ENCODE measurements around the gene MARK2. TPM values are rescaled to one million over a fixed set of nuclear protein-coding genes. Genes with fewer than 3 reads are reported as not detected.

The MARK2 gene
- total and polyA plus RNA-seq, 2 of the 8 experiments (the other 6 are each of a cell fraction or from before 2014, with no cell fraction given): 19.3 to 58.5 TPM

DNA sequence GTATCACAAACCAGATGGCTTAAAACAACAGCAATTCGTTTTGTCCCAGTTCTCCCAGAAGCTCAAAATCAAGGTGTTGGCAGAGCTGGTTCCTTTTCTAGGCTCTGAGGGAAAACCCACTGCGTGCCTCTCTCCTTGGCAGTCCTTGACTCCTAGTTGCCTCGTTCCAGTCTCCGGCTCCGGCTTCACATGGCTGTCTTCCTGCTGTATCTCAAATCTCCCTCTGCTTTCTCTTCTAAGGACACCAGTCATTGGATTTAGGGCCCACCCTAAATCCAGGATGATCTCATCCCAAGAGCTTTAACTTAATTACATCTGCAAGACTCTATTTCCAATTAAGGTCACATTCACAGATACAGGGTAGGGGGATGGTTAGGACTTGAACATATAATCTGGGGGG, 90.7 kb downstream of the MARK2 start:
- no peak overlapping the region for H4K5ac ChIP-seq (ENCODE audit: insufficient read length, low read depth, low read length)
- H3K23me2 ChIP-seq (ENCODE audit: low read depth, low read length): no peaks in the 10 kb centered on the region
- H4K91ac ChIP-seq (replicated peaks; ENCODE audit: insufficient read length, low read length): no peak overlapping the region
- H2BK120ac ChIP-seq (replicated peaks; ENCODE audit: low read depth, low read length): no peak overlapping the region
- POLR2A ChIA-PET (ENCODE audit: partially characterized antibody): interaction anchor here (11.5 kb wide), 1 partner anchor 12 kb away, joined by 173 read pairs; the partner anchor contains the start of gene RCOR2
- no peak for DNase-seq (ENCODE audit: low read depth in 1 of 2, low spot score in 2 of 2)
- H2BK5ac ChIP-seq (ENCODE audit: low read depth, low read length): no peak overlapping the region
- no peak for FAIRE-seq
- H3K23ac ChIP-seq (ENCODE audit: insufficient read length): no peak overlapping the region
- H3K27ac ChIP-seq (ENCODE audit: low read depth, low read length): no peak overlapping the region
- no peak overlapping the region for H2BK20ac ChIP-seq (ENCODE audit: low read length)
- no peaks in the 10 kb centered on the region for H3K79me1 ChIP-seq (ENCODE audit: low read depth, low read length)
- H3K4me1 ChIP-seq (replicated peaks in 1 of 4; ENCODE audit: control insufficient read depth in 3 of 4, insufficient read depth in 4 of 4, low read length in 3 of 4): peaks cover 0 to 4% (median 0%) of the 10 kb centered on the region in 4 experiments; a peak in 1 of 7 replicates
- no peak overlapping the region for H2AFZ ChIP-seq (ENCODE audit: low read length)
- no peaks in the 10 kb centered on the region for H3K36me3 ChIP-seq (ENCODE audit: control insufficient read depth in 2 of 4, insufficient read depth in 4 of 4, low read length in 3 of 4)
- H3K14ac ChIP-seq (ENCODE audit: insufficient read length): no peak overlapping the region
- H3K79me2 ChIP-seq (ENCODE audit: control insufficient read depth in 1 of 2, insufficient read depth in 2 of 2, low read length in 2 of 2): no peaks in the 10 kb centered on the region
- peaks cover 0 to 8% (median 5%) of the 10 kb centered on the region in 4 experiments; a peak in 3 of 7 replicates for H3K27me3 ChIP-seq (replicated peaks in 1 of 4; ENCODE audit: control insufficient read depth in 3 of 4, extremely low read depth in 1 of 4, insufficient read depth in 3 of 4, low read length in 3 of 4)
- no peak overlapping the region; a peak in 1 of 7 replicates for H3K9ac ChIP-seq (replicated peaks in 1 of 4; ENCODE audit: extremely low read depth in 1 of 4, low read depth in 3 of 4, low read length in 3 of 4)
- H2AK5ac ChIP-seq (ENCODE audit: low read depth, low read length): no peak overlapping the region
- peak overlapping the region; percentile 31; the same call in 1 of the 2 replicates for H4K8ac ChIP-seq (ENCODE audit: extremely low read depth, insufficient read depth, low read length)
- H3K56ac ChIP-seq (replicated peaks; ENCODE audit: insufficient read length, low read depth, low read length): no peak overlapping the region
- H3K4me2 ChIP-seq (ENCODE audit: insufficient read depth in 1 of 2, low read depth in 2 of 2, low read length in 2 of 2): no peak overlapping the region
- no peaks in the 10 kb centered on the region for H3K9me3 ChIP-seq (ENCODE audit: insufficient read depth in 2 of 2, low read depth in 1 of 2, low read length in 1 of 2)
- WGBS, 2 experiments (ENCODE audit: extremely low coverage in 1 of 2, insufficient coverage in 1 of 2, insufficient read length in 1 of 2, insufficient replicate concordance in 2 of 2, low coverage in 1 of 2, low lambda C conversion rate in 2 of 2, missing lambda C conversion rate in 1 of 2): 94% methylated on average over 5 of the region's 5 CpGs; no CpG with 5 or more reads in 1 of the 2 experiments
- H2BK12ac ChIP-seq (ENCODE audit: low read depth, low read length): no peak overlapping the region
- no peak overlapping the region for H3K18ac ChIP-seq (ENCODE audit: extremely low read depth, low read length)
- H4K20me1 ChIP-seq (replicated peaks in 1 of 2; ENCODE audit: control insufficient read depth in 1 of 2, insufficient read depth in 2 of 2, low read length in 2 of 2): no peaks in the 10 kb centered on the region
- H3K4ac ChIP-seq (replicated peaks; ENCODE audit: insufficient read length, low read depth, low read length): no peak overlapping the region
- no peak overlapping the region for H2BK15ac ChIP-seq (ENCODE audit: low read length)
- CTCF ChIA-PET (ENCODE audit: partially characterized antibody): interaction anchor here (0.8 to 3.8 kb wide), 5 partner anchors 8 to 92 kb away, joined by 3 to 29 read pairs (median 7); partner anchors contain the start of gene RCOR2
- no peak overlapping the region for H3K4me3 ChIP-seq (ENCODE audit: extremely low read depth in 1 of 4, insufficient read depth in 2 of 4, low read depth in 3 of 4, low read length in 4 of 4)
- TF ChIP-seq SRF (IDR thresholded peaks at IDR 0.05; ENCODE audit: low read depth, low read length) (no peak), SP4 (IDR thresholded peaks at IDR 0.05; ENCODE audit: low read length) (no peak), GTF2F1 (IDR thresholded peaks at IDR 0.05; ENCODE audit: borderline replicate concordance, low read depth, low read length) (no peak), SP1 (IDR thresholded peaks at IDR 0.05; ENCODE audit: low read depth, low read length) (no peak), SUZ12 (IDR thresholded peaks at IDR 0.05; ENCODE audit: low read length) (no peak), CBX5 (IDR thresholded peaks at IDR 0.05; ENCODE audit: low read depth, low read length) (no peak), JUND (IDR thresholded peaks at IDR 0.05; ENCODE audit: low read length) (no peak), ASH2L (IDR thresholded peaks at IDR 0.05; ENCODE audit: low read length) (no peak), CEBPB (IDR thresholded peaks at IDR 0.05; ENCODE audit: low read depth, low read length) (no peak), YY1 (IDR thresholded peaks at IDR 0.05; ENCODE audit: low read depth, low read length) (no peak)
- TF ChIP-seq, protein P1, sequence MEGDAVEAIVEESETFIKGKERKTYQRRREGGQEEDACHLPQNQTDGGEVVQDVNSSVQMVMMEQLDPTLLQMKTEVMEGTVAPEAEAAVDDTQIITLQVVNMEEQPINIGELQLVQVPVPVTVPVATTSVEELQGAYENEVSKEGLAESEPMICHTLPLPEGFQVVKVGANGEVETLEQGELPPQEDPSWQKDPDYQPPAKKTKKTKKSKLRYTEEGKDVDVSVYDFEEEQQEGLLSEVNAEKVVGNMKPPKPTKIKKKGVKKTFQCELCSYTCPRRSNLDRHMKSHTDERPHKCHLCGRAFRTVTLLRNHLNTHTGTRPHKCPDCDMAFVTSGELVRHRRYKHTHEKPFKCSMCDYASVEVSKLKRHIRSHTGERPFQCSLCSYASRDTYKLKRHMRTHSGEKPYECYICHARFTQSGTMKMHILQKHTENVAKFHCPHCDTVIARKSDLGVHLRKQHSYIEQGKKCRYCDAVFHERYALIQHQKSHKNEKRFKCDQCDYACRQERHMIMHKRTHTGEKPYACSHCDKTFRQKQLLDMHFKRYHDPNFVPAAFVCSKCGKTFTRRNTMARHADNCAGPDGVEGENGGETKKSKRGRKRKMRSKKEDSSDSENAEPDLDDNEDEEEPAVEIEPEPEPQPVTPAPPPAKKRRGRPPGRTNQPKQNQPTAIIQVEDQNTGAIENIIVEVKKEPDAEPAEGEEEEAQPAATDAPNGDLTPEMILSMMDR (IDR thresholded peaks at IDR 0.05; ENCODE audit: control extremely low read depth in 1 of 3, insufficient read depth in 1 of 3, low read depth in 1 of 3, low read length in 3 of 3): no peak
